RWPE2 (cell line): ENCODE data around the gene TM9SF3.
A peak's percentile ranks its signal among the peaks of the same experiment; 100 is the strongest.

Experiments
- ATAC-seq: fragments of 200-7000 bp; cut with Tn5 transposase; 3 replicates; pipeline ENCODE4 v1.9.1; 2021; ENCODE audit warnings: low read depth
- DNase-seq: peaks from one replicate; pipeline ENCODE4 v3.0.0-alpha.2; 2020; ENCODE audit warnings: low spot score
- H3K27ac ChIP-seq: fragments of 450-650 bp; 2 replicates; pipeline ENCODE4 v1.5.1; 2017; ENCODE audit warnings: mild to moderate bottlenecking; ENCODE audit not compliant: poor library complexity, severe bottlenecking
- H3K27me3 ChIP-seq: fragments of 250-450 bp; sonication (Bioruptor Pico); 2 replicates; pipeline ENCODE4 v1.5.1; 2021; ENCODE audit warnings: mild to moderate bottlenecking, moderate library complexity; ENCODE audit not compliant: insufficient read depth, poor library complexity, severe bottlenecking
- H3K36me3 ChIP-seq: fragments of 250-450 bp; sonication (Bioruptor Pico); 2 replicates; pipeline ENCODE4 v1.5.1; 2020; ENCODE audit warnings: low read depth, mild to moderate bottlenecking, moderate library complexity
- H3K4me1 ChIP-seq: fragments of 250-450 bp; sonication (Bioruptor Pico); 2 replicates; pipeline ENCODE4 v1.5.1; 2021; ENCODE audit warnings: mild to moderate bottlenecking, moderate library complexity; ENCODE audit not compliant: insufficient read depth, poor library complexity, severe bottlenecking
- H3K4me3 ChIP-seq: fragments of 250-450 bp; sonication (Bioruptor Pico); 2 replicates; pipeline ENCODE4 v1.5.1; 2021; ENCODE audit warnings: mild to moderate bottlenecking, moderate library complexity; ENCODE audit not compliant: severe bottlenecking
- H3K9me3 ChIP-seq: fragments of 250-450 bp; sonication (Bioruptor Pico); 2 replicates; pipeline ENCODE4 v1.5.1; 2021; ENCODE audit warnings: mild to moderate bottlenecking, moderate library complexity; ENCODE audit not compliant: severe bottlenecking
- CTCF ChIP-seq: fragments of 450-650 bp; IDR thresholded peaks from one replicate; pipeline ENCODE4 v1.5.1; 2017; ENCODE audit warnings: mild to moderate bottlenecking, moderate library complexity; ENCODE audit not compliant: poor library complexity, severe bottlenecking

Gene TM9SF3

GRCh38 chr10:96586419-96587263 lies at the start of gene TM9SF3:
Gene TM9SF3 (minus strand): TSS chr10:96587012. CDS start chr10:96586835, 177 bp downstream.
- Histone ChIP-seq H3K4me1 (peaks cover 20% of the 10 kb centered on the region), H3K9me3 (no peaks in the 10 kb centered on the region), H3K27me3 (no peaks in the 10 kb centered on the region), H3K4me3 (peak within 1 kb of the TSS; percentile 61), H3K36me3 (peaks cover 13% of the 10 kb centered on the region), H3K27ac (peak within 1 kb of the TSS; percentile 84)
- no peak for TF ChIP-seq CTCF
- ATAC-seq (peak; percentile 80), DNase-seq (peak; percentile 90)

GRCh38 chr10:96636551-96636950 lies 49.7 kb upstream of the TM9SF3 start:
- H3K27me3 ChIP-seq, result no peaks in the 10 kb centered on the region
- no peak for TF ChIP-seq CTCF
- DNase-seq, result no peak
- H3K36me3 ChIP-seq, result no peaks in the 10 kb centered on the region
- no peak overlapping the region for H3K4me3 ChIP-seq
- H3K27ac ChIP-seq, result no peak overlapping the region
- no peaks in the 10 kb centered on the region for H3K4me1 ChIP-seq
- H3K9me3 ChIP-seq, result no peaks in the 10 kb centered on the region
- no peak for ATAC-seq

- TF ChIP-seq CTCF, result no peak
- no peaks in the 10 kb centered on the region for H3K27me3 ChIP-seq
- H3K27ac ChIP-seq, result no peak overlapping the region
- ATAC-seq (no peak), DNase-seq (no peak)
- no peaks in the 10 kb centered on the region for H3K36me3 ChIP-seq
- no peak overlapping the region for H3K4me3 ChIP-seq
- no peaks in the 10 kb centered on the region for H3K4me1 ChIP-seq
- H3K9me3 ChIP-seq, result no peaks in the 10 kb centered on the region
Measured at GRCh38 chr10:96632974-96633710, 46.3 kb upstream of the TM9SF3 start.

GRCh38 chr10:96627292-96627691 lies 40.5 kb upstream of the TM9SF3 start:
- ATAC-seq, result no peak
- DNase-seq, result no peak
- Histone ChIP-seq H3K36me3 (no peaks in the 10 kb centered on the region), H3K27me3 (no peaks in the 10 kb centered on the region), H3K4me3 (no peak overlapping the region), H3K4me1 (no peaks in the 10 kb centered on the region), H3K27ac (no peak overlapping the region), H3K9me3 (no peaks in the 10 kb centered on the region)
- TF ChIP-seq CTCF, result no peak
